Smooth muscle cell of the brain vasculature (primary cell): ENCODE measurements around the gene RCBTB2.
"Not testable (repeated sequence)": the region's sequence is repeated elsewhere in the genome, so short reads cannot be mapped to it uniquely, and the experiment has no call there.

Source experiments
- DNase-seq: peaks from one replicate; pipeline ENCODE4 v3.0.0-alpha.2; 2012; ENCODE audit warnings: low read depth, low spot score

Gene RCBTB2

DNA sequence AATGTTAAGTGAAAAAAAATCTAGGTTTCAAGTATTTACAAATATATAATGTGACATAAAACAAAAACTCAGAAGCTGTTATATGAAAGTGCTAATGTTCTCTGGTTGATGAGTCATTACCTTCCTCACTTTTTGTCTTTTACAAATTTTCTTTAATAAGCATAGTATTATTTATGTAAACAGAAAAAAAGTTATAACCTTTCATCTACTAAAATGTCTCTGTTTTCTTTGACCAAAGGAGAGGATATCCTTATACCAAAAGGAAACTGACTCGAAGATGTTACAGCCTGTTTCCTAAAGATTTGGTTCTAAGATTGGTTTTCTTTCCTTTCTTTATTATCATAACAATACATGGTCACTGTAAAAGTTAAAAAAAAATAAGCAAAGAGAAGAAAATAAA lies 38.0 kb downstream of the RCBTB2 start:
- DNase-seq: no peak

- no peak for DNase-seq
These were observed 39.0 kb downstream of the RCBTB2 start for GRCh38 chr13:48493851-48494250.

GRCh38 chr13:48493066-48493765 lies 39.7 kb downstream of the RCBTB2 start:
- no peak for DNase-seq

DNA sequence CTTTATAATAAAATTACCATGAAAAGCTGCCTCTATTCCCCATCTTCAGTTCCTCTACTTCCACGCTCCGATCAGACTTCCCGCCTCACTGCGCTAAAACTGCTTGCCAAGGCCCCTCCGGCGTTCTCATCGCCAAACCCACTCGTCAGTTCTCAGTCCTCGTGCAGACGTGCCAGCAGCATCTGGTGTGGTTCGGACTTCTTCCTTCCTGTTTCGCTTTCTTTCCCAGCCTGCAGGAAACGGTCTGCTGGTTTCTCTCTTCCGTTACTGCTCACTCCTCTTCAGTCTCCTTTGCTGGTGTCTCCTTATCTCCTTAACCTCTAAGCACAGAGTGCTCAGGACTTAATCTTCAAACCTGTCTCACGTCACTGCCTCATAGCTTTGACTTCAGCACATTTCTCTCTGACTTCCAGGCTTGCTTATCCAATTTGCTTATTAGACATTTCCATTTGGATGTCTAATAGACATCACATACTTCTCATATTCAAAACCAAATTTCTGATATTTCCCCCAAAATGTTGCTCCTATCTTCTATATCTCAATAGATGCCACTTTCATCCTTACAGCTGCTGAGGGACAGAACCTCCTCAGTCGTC lies 40.3 kb downstream of the RCBTB2 start:
- DNase-seq: no peak

DNA sequence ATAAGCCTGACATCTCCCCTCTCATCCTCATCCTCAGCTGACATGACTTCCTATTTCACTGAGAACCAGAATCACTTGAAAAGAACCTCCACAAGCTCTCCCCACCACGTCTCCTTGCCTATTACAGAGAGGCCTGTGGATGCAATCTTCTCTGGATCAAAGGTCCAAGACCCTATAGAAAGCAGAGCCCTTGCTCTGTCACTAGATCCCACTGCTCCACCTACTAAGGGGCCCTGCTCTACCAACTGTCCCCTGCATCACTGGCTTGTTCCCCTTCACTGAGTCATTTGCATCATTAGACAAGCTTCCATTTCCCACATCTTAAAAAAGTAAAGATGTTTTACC lies 40.8 kb downstream of the RCBTB2 start:
- DNase-seq: no peak

- no peak for DNase-seq
These were observed 41.3 kb downstream of the RCBTB2 start for GRCh38 chr13:48491423-48492095.

GRCh38 chr13:48490241-48490640 lies 42.6 kb downstream of the RCBTB2 start:
- no peak for DNase-seq

DNA sequence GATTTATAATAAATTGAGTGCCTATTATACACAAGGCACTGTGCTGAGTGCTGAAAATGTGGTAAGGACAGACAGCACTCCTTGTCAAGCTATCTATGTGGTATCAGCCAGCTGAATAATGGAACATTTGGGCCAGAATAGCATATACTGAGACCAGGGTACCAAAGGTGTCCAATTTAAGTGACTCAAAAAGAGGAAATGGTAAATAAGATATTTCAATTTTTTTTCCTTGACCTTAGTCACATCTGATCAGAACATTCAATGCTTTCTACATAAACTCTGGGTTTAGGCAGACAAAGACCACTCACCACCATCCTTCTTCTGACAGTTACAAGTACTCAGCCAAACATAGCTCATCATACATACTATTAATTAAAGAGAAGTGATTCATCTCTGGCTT lies 43.2 kb downstream of the RCBTB2 start:
- no peak for DNase-seq

DNA sequence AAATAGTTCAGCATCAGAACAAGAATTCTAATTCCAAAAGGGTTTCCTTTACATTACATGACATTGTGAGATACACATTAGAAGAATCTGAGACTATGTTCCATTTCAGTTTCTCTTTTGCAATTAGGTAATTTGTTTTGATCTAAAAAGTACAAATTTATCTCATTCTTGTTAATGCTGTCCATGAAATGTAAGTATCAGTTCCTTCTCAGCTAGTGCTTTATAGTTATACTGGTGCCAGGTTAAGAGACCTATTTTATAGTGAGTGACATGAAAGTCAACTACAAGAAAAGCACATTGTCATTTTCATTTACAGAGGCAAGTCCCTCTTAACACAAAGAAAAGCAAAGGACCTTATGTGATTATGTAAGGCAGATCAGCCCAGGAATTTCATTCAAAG lies 43.9 kb downstream of the RCBTB2 start:
- DNase-seq: no peak

DNA sequence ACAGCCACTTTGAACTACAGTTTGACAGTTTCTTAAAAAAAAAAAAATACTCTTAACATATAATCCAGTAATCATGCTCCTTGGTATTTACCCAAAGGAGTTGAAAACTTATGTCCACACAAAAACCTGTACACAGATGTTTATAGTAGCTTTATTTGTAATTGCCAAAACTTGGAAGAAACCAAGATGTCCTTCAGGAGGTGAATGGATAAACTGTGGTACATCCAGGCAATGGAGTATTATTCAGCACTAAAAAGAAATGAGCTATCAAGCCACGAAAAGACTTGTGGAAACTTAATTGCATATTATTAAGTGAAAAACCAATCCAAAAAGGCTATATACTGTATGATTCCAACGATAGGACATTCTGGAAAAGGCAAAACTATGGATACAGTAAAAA lies 44.9 kb downstream of the RCBTB2 start:
- DNase-seq: no peak

DNA sequence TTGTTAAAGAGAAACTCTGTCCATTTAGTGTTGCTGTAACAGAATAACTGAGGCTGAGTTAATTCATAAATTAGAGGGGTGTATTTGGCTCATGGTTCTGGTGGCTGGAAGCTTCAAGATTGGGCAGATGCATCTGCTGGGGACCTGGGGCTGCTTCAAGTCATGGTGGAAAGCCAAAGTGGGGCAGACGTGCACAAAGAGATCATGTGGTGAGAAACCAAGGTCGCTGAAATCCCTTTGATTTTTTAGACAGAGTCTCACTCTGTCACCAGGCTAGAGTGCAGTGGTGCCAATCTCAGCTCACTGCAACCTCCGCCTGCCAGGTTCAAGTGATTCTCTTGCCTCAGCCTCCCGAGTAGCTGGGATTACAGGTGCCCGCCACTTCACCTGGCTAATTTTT lies 46.0 kb downstream of the RCBTB2 start:
- DNase-seq: no peak

- DNase-seq: no peak
These were observed 46.5 kb downstream of the RCBTB2 start for GRCh38 chr13:48486362-48486761.

- DNase-seq: no peak
These were observed 47.4 kb downstream of the RCBTB2 start for GRCh38 chr13:48485432-48485831.

DNA sequence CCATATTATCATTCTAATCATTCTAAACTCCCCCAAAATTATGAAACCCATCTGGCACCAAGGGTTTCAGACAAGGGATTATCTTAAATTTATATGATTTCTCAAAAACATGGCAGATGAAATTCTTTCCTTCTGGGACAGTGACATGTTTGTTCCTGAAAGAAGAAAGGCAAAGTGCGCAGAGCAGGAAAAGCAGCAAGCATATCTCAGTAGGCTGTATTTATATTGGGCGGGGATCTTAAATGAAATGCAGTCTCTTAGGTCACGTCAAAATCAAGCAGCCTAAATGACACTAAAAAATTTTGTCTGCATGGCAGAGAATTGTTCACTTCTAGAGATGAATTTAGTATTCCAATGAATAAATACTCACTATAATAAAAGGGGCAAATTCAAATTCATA lies 49.3 kb downstream of the RCBTB2 start:
- DNase-seq: no peak

DNA sequence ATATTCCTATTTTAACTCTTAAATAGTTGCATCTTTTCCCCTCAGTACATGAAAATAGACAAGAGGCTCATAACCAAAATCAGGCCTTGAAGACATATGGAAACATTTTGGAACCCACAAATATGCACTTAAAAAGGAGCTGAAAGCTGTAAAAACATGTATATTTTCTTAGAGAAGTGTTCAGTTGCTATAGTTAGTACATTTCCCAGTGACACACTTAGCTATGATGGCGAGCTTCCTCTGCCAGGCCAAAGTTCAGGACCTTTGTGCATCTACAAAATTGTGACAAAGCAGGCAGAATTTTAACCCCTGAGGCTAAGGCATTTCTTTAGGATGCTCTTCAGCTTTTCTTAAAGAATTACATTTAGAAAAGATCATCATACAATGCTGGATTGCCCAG lies 54.5 kb downstream of the RCBTB2 start:
- peak; percentile 70 for DNase-seq

- DNase-seq: no peak
These were observed 55.6 kb downstream of the RCBTB2 start for GRCh38 chr13:48477191-48477855.

GRCh38 chr13:48476686-48477085 lies 56.2 kb downstream of the RCBTB2 start:
- no peak for DNase-seq

DNA sequence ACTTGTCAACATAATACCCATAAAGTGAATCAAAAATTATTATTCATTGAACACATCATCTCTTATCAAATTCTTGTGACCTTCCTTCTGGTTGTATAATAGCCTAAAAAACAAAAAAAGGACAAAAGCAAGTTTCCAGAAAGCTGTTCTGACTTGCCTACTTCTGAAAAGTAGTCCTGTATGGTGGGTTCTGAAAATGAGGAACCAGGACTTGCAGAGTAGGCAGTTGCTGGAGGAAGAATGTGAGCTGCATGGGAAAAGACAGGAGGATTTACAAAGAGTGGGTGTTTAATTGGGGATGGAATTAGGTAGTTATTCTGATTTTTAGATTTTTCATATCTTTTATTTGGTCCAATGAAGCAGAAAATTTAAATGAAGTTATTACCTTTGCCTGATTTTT lies 56.7 kb downstream of the RCBTB2 start:
- no peak for DNase-seq

DNA sequence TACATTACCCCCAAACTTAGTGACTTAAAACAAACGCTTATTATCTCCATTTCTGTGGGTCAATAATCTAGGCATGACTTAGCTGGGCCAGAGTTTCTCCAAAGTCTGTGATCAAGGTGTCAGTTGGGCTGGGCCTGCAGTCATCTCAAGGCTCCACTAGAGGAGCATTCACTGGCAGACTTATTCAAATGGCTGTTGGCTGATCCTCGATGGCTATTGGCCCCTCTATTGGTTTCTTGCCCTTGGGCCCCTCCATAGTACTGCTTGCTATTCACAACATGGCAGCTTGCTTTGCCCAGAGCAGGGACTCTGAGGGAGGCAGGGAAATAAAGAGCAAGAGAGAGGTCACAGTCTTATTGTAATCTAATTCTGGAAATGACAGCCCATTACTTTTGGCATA lies 57.6 kb downstream of the RCBTB2 start:
- no peak for DNase-seq

GRCh38 chr13:48457578-48458242 lies 75.2 kb downstream of the RCBTB2 start:
- DNase-seq: no peak

DNA sequence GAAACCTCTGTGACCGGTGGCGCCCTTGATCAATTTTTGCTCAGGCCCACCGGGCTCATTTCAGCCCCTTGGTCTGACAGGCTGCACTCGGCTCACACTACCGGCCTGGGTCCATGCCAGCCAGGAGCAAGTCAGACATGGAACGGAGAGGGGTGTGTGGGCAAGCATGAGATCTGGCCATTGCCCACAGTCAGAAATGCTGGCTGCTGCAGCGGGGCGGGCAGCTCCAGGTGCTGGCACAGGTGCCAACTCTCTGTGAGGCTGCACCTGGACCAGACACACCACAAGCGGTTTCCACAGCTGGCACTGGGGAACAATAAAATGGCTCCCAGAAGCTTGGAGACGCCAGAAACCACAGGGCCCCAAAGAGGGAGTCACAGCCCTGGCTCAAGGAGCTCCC lies 76.3 kb downstream of the RCBTB2 start:
- no peak for DNase-seq

GRCh38 chr13:48451196-48451595 lies 81.7 kb downstream of the RCBTB2 start:
- not testable (repeated sequence) for DNase-seq
